OCI-LY7 (cell line): ENCODE data around the gene MGMT. TPM values are rescaled to one million over a fixed set of nuclear protein-coding genes. Genes with fewer than 3 reads are reported as not detected.
A peak's percentile ranks its signal among the peaks of the same experiment; 100 is the strongest.

Experiments
- BruUV-seq: library from RNA; stranded (reverse); fragments of 400-500 nt; replicated peaks from 2 replicates; lab custom pipeline; 2021; lab: Mats Ljungman, UMichigan
- CTCF ChIA-PET: fragments of 300-600 bp; sonication (Branson Sonifier 250); formaldehyde crosslinking; loops from one replicate; lab custom pipeline; 2022; ENCODE audit warnings: antibody characterized with exemption; ENCODE audit not compliant: unreplicated experiment; lab: Charles Lee
- POLR2A ChIA-PET: fragments of 300-600 bp; sonication (Branson Sonifier 250); formaldehyde crosslinking; loops from one replicate; lab custom pipeline; 2022; ENCODE audit warnings: antibody characterized with exemption; lab: Charles Lee
- DNase-seq: peaks from one replicate; pipeline ENCODE4 v3.0.0-alpha.2; 2015; ENCODE audit warnings: low spot score
- H2AFZ ChIP-seq: fragments of 200-600 bp; sonication (generic), shearing (Covaris generic); 2 replicates; pipeline ENCODE4 v1.6.1; 2014; ENCODE audit warnings: mild to moderate bottlenecking, antibody characterized with exemption, low read length, moderate library complexity
- H3K27ac ChIP-seq: fragments of 200-600 bp; sonication (generic); 2 replicates; pipeline ENCODE4 v1.5.1; 2014; ENCODE audit warnings: mixed run types, low read depth, mild to moderate bottlenecking, moderate library complexity, low read length, inconsistent platforms; ENCODE audit not compliant: poor library complexity, severe bottlenecking
- H3K36me3 ChIP-seq: fragments of 200-600 bp; sonication (generic); 2 replicates; pipeline ENCODE4 v1.6.1; 2014; ENCODE audit warnings: mild to moderate bottlenecking, antibody characterized with exemption, low read length, moderate library complexity, mixed read lengths; ENCODE audit not compliant: insufficient read depth
- H3K4me1 ChIP-seq: fragments of 200-600 bp; sonication (generic); 2 replicates; pipeline ENCODE4 v1.5.1; 2014; ENCODE audit warnings: mild to moderate bottlenecking, low read length; ENCODE audit not compliant: insufficient read depth, poor library complexity, severe bottlenecking
- H3K4me2 ChIP-seq: fragments of 200-600 bp; sonication (generic); 2 replicates; pipeline ENCODE4 v1.6.1; 2014; ENCODE audit warnings: mild to moderate bottlenecking, low read length
- H3K4me3 ChIP-seq: fragments of 200-600 bp; sonication (generic); 2 replicates; pipeline ENCODE4 v1.5.1; 2014; ENCODE audit warnings: mild to moderate bottlenecking, low read depth, low read length; ENCODE audit not compliant: poor library complexity, severe bottlenecking
- H3K79me2 ChIP-seq: fragments of 200-600 bp; sonication (generic); 2 replicates; pipeline ENCODE4 v1.6.1; 2016; ENCODE audit warnings: low read depth, mild to moderate bottlenecking, low read length, moderate library complexity, mixed read lengths; ENCODE audit not compliant: insufficient read depth
- H3K9me2 ChIP-seq: fragments of 200-600 bp; sonication (generic); 2 replicates; pipeline ENCODE4 v1.6.1; 2016; ENCODE audit warnings: mild to moderate bottlenecking, low read length, mixed read lengths; ENCODE audit not compliant: insufficient read depth
- H3K9me3 ChIP-seq: fragments of 200-600 bp; sonication (generic); 2 replicates; pipeline ENCODE4 v1.6.1; 2014; ENCODE audit warnings: mild to moderate bottlenecking, mixed run types, low read length, mixed read lengths
- H4K20me1 ChIP-seq: fragments of 200-600 bp; sonication (generic); 2 replicates; pipeline ENCODE4 v1.6.1; 2014; ENCODE audit warnings: mild to moderate bottlenecking, antibody characterized with exemption, low read length, moderate library complexity, mixed read lengths; ENCODE audit not compliant: insufficient read depth
- CTCF ChIP-seq: fragments of 200-600 bp; sonication (generic); conservative IDR thresholded peaks from 2 replicates; pipeline ENCODE4 v1.5.1; 2014; ENCODE audit warnings: mild to moderate bottlenecking, antibody characterized with exemption, low read length, moderate library complexity, mixed read lengths
- EZH2phosphoT487 ChIP-seq: fragments of 200-600 bp; sonication (generic); IDR thresholded peaks from 2 replicates; pipeline ENCODE4 v1.6.1; 2018; ENCODE audit warnings: low read depth, borderline replicate concordance, mild to moderate bottlenecking, mixed run types, antibody characterized with exemption, low read length, moderate library complexity, mixed read lengths
- intact Hi-C: fragments of 100-400 bp; cut with micrococcal nuclease; formaldehyde crosslinking; loops from one replicate; pipeline ENCODE4 v1.10.0; 2022; ENCODE audit not compliant: unreplicated experiment
- total RNA-seq, 2 experiments: library from RNA; depleted of rRNA in 1 of 2; stranded (reverse); fragments of >200 nt in 1 of 2; shearing (Covaris generic) in 1 of 2; gene quantifications; 2 replicates each; pipeline ENCODE4 v1.2.3, GENCODE V29; 2014 to 2022

MGMT gene
- total RNA-seq, 2 experiments from 2014 or later, result 19.7 to 25.0 TPM

DNA sequence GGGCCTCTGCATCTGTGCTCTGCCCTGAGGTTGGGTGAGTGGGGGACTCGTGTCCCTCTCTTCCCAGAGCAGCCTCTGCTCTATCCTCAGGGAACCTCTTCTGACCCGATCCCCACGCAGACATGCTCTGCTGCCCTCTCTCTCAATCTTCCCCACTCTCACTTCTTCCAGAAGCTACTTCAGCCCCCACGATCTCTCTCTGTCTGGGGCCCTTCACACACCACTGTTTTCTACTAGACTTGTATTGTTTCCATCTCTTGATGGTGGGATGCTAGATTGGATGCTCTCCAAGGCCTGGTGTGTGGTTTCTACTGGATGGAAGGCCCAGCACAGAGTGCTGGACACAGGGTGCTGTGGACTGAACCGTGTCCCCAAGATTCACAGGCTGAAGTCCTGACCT is 10.0 kb downstream of the MGMT start:
- no peak overlapping the region for H3K27ac ChIP-seq
- H3K79me2 ChIP-seq, result no peaks in the 10 kb centered on the region
- no peak for DNase-seq
- no peak overlapping the region for H2AFZ ChIP-seq
- H3K4me1 ChIP-seq, result peaks cover 17% of the 10 kb centered on the region
- intact Hi-C loops, result no loop called here
- H3K4me2 ChIP-seq, result no peak overlapping the region
- ChIA-PET POLR2A (interaction anchor here (1.3 kb wide), 1 partner anchor 10 kb away, joined by 3 read pairs; the partner anchor contains the start of gene MGMT), CTCF (no interaction called here)
- H3K9me2 ChIP-seq, result no peaks in the 10 kb centered on the region
- H3K4me3 ChIP-seq, result no peak overlapping the region
- TF ChIP-seq CTCF (no peak), EZH2phosphoT487 (no peak)
- no peaks in the 10 kb centered on the region for H3K36me3 ChIP-seq
- H3K9me3 ChIP-seq, result peaks cover 3% of the 10 kb centered on the region; the same call in 1 of the 2 replicates
- BruUV-seq, result no TSS peak
- H4K20me1 ChIP-seq, result no peaks in the 10 kb centered on the region

- Histone ChIP-seq H3K9me3 (peaks cover 27% of the 10 kb centered on the region; the same call in 1 of the 2 replicates), H2AFZ (no peak overlapping the region), H3K79me2 (no peaks in the 10 kb centered on the region), H3K4me3 (no peak overlapping the region), H3K9me2 (no peaks in the 10 kb centered on the region), H3K36me3 (no peaks in the 10 kb centered on the region), H3K4me2 (no peak overlapping the region), H3K4me1 (no peaks in the 10 kb centered on the region), H4K20me1 (no peaks in the 10 kb centered on the region), H3K27ac (no peak overlapping the region)
- intact Hi-C loops, result no loop called here
- BruUV-seq, result no TSS peak
- TF ChIP-seq CTCF (no peak), EZH2phosphoT487 (no peak)
- DNase-seq, result no peak
- POLR2A ChIA-PET, result interaction anchor here (0.9 kb wide), 1 partner anchor 21 kb away, joined by 3 read pairs; no protein-coding TSS in a partner anchor
- CTCF ChIA-PET, result no interaction called here
Measured at GRCh38 chr10:129481641-129482040, 14.6 kb downstream of the MGMT start.

GRCh38 chr10:129483430-129484010 is 16.5 kb downstream of the MGMT start:
- Histone ChIP-seq H3K79me2 (no peaks in the 10 kb centered on the region), H3K4me1 (no peaks in the 10 kb centered on the region), H3K4me3 (no peak overlapping the region), H3K9me3 (peaks cover 27% of the 10 kb centered on the region; the same call in 1 of the 2 replicates), H3K36me3 (no peaks in the 10 kb centered on the region), H3K9me2 (no peaks in the 10 kb centered on the region), H4K20me1 (no peaks in the 10 kb centered on the region), H2AFZ (no peak overlapping the region), H3K4me2 (no peak overlapping the region), H3K27ac (no peak overlapping the region)
- intact Hi-C loops, result no loop called here
- TF ChIP-seq EZH2phosphoT487, result no peak
- TF ChIP-seq CTCF, result no peak
- DNase-seq, result peak; percentile 30
- BruUV-seq, result no TSS peak
- CTCF ChIA-PET, result no interaction called here
- POLR2A ChIA-PET, result no interaction called here
